K562 (cell line): ENCODE results near the gene GAL3ST3. TPM values are rescaled to one million over a fixed set of nuclear protein-coding genes. Genes with fewer than 3 reads are reported as not detected.

Source experiments
- ATAC-seq: fragments of 200-7000 bp; cut with Tn5 transposase; 3 replicates; pipeline ENCODE4 v1.9.1; 2020; ENCODE audit warnings: moderate library complexity
- BruUV-seq: library from RNA; stranded (reverse); fragments of 400-500 nt; replicated peaks from 2 replicates; lab custom pipeline; 2021; lab: Mats Ljungman, UMichigan
- CTCF ChIA-PET: fragments of 300-600 bp; formaldehyde crosslinking; extraction: SDS; loops from one replicate; lab custom pipeline; 2021; ENCODE audit warnings: low intra/inter-chr PET ratio; lab: Yijun Ruan, JAX
- POLR2A ChIA-PET: fragments of 300-600, 350-650 bp; sonication (Branson Sonifier 250); formaldehyde crosslinking; extraction: SDS; loops from one replicate; lab custom pipeline; 2021; ENCODE audit warnings: antibody characterized with exemption, inconsistent platforms; lab: Yijun Ruan, JAX
- DNase-seq, 4 experiments: peaks; one replicate each; pipeline versions ENCODE4 v3.0.0 to v3.0.0-alpha.2; 2011 to 2018; ENCODE audit warnings: low spot score in 3 of 4, mixed read lengths in 3 of 4; ENCODE audit errors: extremely low read depth in 1 of 4
- FAIRE-seq: peaks from 2 replicates; lab custom pipeline; 2011; peaks lifted over from hg19 to GRCh38; lab: Jason Lieb, UNC
- H2AFZ ChIP-seq: 2 replicates; pipeline ENCODE4 v1.6.0; 2011; ENCODE audit warnings: low read depth, low read length, control low read depth, inconsistent platforms
- H3K27ac ChIP-seq: fragments of 200-600 bp; 3 replicates; pipeline ENCODE4 v1.8.0; 2011; ENCODE audit warnings: low read depth, mild to moderate bottlenecking, control low read depth, inconsistent platforms, low read length, moderate library complexity, mixed read lengths; ENCODE audit errors: extremely low read depth
- H3K27me3 ChIP-seq, 2 experiments: fragments of 300-600 bp in 1 of 2; 2 replicates in 1 of 2; 3 replicates in 1 of 2; pipeline versions ENCODE4 v1.6.0 to v1.8.0; 2011; ENCODE audit warnings: inconsistent platforms in 2 of 2, low read length in 2 of 2, mild to moderate bottlenecking in 1 of 2, mixed read lengths in 1 of 2, moderate library complexity in 1 of 2; ENCODE audit not compliant: control insufficient read depth in 2 of 2, insufficient read depth in 2 of 2
- H3K36me3 ChIP-seq: fragments of 300-600 bp; 3 replicates; pipeline ENCODE4 v1.8.0; 2011; ENCODE audit warnings: mild to moderate bottlenecking, low read length, inconsistent platforms; ENCODE audit not compliant: control insufficient read depth, insufficient read depth
- H3K4me1 ChIP-seq, 2 experiments: fragments of 200-600 bp in 1 of 2; replicated peaks in 1 of 2; 2 replicates in 1 of 2; 3 replicates in 1 of 2; pipeline versions ENCODE4 v1.5.1 to v1.8.0; 2011; ENCODE audit warnings: inconsistent platforms in 2 of 2, low read length in 2 of 2, mild to moderate bottlenecking in 1 of 2, mixed read lengths in 1 of 2, moderate library complexity in 1 of 2; ENCODE audit not compliant: control insufficient read depth in 2 of 2, insufficient read depth in 2 of 2
- H3K4me2 ChIP-seq: 2 replicates; pipeline ENCODE4 v1.6.1; 2011; ENCODE audit warnings: low read length, control low read depth, inconsistent platforms, mixed read lengths; ENCODE audit not compliant: insufficient read depth
- H3K4me3 ChIP-seq: fragments of 200-600 bp; sonication (generic), shearing (Covaris generic); 2 replicates; pipeline ENCODE4 v1.5.1; 2016; ENCODE audit warnings: control low read depth, inconsistent platforms
- H3K79me2 ChIP-seq: fragments of 200-600 bp; 3 replicates; pipeline ENCODE4 v1.8.0; 2011; ENCODE audit warnings: low read length, inconsistent platforms; ENCODE audit not compliant: control insufficient read depth, insufficient read depth
- H3K9ac ChIP-seq, 2 experiments: 2 replicates each; pipeline versions ENCODE4 v1.6.0 to v1.6.1; 2011; ENCODE audit warnings: low read depth in 2 of 2, low read length in 2 of 2, control low read depth in 1 of 2, inconsistent platforms in 1 of 2, mild to moderate bottlenecking in 1 of 2, mixed read lengths in 1 of 2; ENCODE audit not compliant: insufficient read depth in 1 of 2
- H3K9me1 ChIP-seq: one replicate; pipeline ENCODE4 v1.6.0; 2011; ENCODE audit warnings: inconsistent platforms, mild to moderate bottlenecking, low read length, moderate library complexity; ENCODE audit not compliant: control insufficient read depth, insufficient read depth
- H3K9me3 ChIP-seq: replicated peaks from 2 replicates; pipeline ENCODE4 v1.5.1; 2011; ENCODE audit warnings: low read depth, low read length, inconsistent platforms; ENCODE audit not compliant: control insufficient read depth, insufficient read depth
- H4K20me1 ChIP-seq: replicated peaks from 2 replicates; pipeline ENCODE4 v1.6.1; 2011; ENCODE audit warnings: low read length, inconsistent platforms, mixed read lengths; ENCODE audit not compliant: control insufficient read depth, insufficient read depth
- HDAC2 ChIP-seq: fragments of 450-650 bp; IDR thresholded peaks from 2 replicates; pipeline ENCODE4 v1.6.1; 2016; ENCODE audit warnings: mild to moderate bottlenecking
- U2AF2 ChIP-seq: fragments of 200-400 bp; formaldehyde crosslinking; optimal IDR thresholded peaks from 2 replicates; pipeline ENCODE3; 2017; ENCODE audit warnings: low read depth, mild to moderate bottlenecking, low read length
- ZNF263 ChIP-seq: sonication (generic); formaldehyde crosslinking; IDR thresholded peaks from 2 replicates; pipeline ENCODE4 v1.8.0; 2022; ENCODE audit warnings: mild to moderate bottlenecking, missing genetic modification reagents, borderline replicate concordance
- WGBS: fragments of 100-300 bp; shearing (Covaris generic); methylation state at CpG from one replicate; pipeline ENCODE4 v1.1.6; 2016; ENCODE audit warnings: low coverage, mixed read lengths; ENCODE audit not compliant: insufficient coverage; ENCODE audit errors: missing lambda C conversion rate; 5-methylcytosine and 5-hydroxymethylcytosine counted together
- in situ Hi-C: fragments of 300-500 bp; cut with MboI; formaldehyde crosslinking; loops from 4 replicates; pipeline ENCODE4 v1.15.0; 2018; ENCODE audit warnings: inconsistent platforms, mixed read lengths
- intact Hi-C: fragments of 100-400 bp; cut with micrococcal nuclease; formaldehyde crosslinking; loops from 2 replicates; pipeline ENCODE4 v1.14.2; 2022
- polyA plus RNA-seq, 8 experiments: library from polyadenylated mRNA; depleted of rRNA in 4 of 8; stranded (reverse) in 5 of 8; unstranded in 3 of 8; fragments of >200 nt; fragmentation: Nextera tagmentation in 2 of 8; fragmentation: Illumina TruSeq in 1 of 8; extraction: Ambion mirVana in 2 of 8; extraction: Trizol in 1 of 8; gene quantifications; 2 replicates each; pipeline versions ENCODE4 v1.2.1 to v1.2.3, GENCODE V29; 2011 to 2014; ENCODE audit warnings: inconsistent platforms in 1 of 8, missing spikeins in 1 of 8
- total RNA-seq, 7 experiments: library from RNA; depleted of rRNA in 6 of 7; stranded (reverse); fragments of >200 nt in 6 of 7; fragmentation: Illumina TruSeq in 2 of 7; extraction: Trizol in 2 of 7; gene quantifications; 2 replicates each; pipeline versions ENCODE4 v1.2.1 to v1.2.3, GENCODE V29; 2011 to 2021; ENCODE audit warnings: low replicate concordance in 1 of 7

The GAL3ST3 gene
- total and polyA plus RNA-seq, 9 of the 15 experiments (the other 6 are each of a cell fraction or from before 2014, with no cell fraction given), result not detected

DNA sequence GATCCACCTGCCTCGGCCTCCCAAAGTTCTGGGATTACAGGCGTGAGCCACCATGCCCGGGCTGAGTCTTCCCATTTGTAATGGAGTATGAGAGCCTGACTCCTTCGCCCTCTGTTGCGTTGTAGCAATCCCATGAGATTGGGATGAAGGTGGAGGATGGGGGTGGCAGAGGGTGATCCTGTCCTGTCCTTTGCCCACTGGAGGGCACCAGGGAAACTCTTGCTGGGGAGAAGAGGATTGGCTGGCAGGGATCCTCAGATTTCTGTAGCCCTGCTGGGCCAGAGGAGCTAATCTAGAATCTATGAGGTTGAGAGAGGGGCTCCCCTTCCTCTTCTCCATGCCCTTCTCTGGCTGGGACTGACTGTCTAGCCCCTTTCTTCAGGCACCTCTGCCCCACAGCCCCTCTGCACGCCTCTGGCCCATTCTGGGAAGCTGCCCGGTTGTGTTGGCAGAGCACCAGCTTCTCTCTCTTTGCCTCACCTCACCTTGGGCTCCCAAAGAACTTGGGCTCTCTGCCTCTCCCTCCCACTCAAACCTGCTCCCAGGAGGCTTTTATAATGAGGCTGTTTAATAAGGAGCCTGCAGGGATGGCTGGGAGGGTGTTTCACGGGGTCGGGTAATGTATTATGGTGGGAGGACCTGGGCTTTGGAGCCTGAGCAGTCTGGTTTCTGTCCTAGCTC lies 13.2 kb downstream of the GAL3ST3 start:
- Histone ChIP-seq H3K4me3 (no peak overlapping the region), H4K20me1 (no peaks in the 10 kb centered on the region), H3K9ac (no peak overlapping the region), H3K9me1 (no peaks in the 10 kb centered on the region), H3K79me2 (no peaks in the 10 kb centered on the region), H3K9me3 (peaks cover 3% of the 10 kb centered on the region; the same call in 1 of the 2 replicates), H3K4me2 (no peak overlapping the region), H3K4me1 (no peaks in the 10 kb centered on the region), H2AFZ (no peak overlapping the region), H3K27ac (no peak overlapping the region), H3K36me3 (no peaks in the 10 kb centered on the region), H3K27me3 (peaks cover 2 to 9% of the 10 kb centered on the region in 2 experiments; a peak in 4 of 5 replicates)
- ATAC-seq (no peak), DNase-seq (no peak), FAIRE-seq (no peak)
- ChIA-PET POLR2A (interaction anchor here (0.5 to 0.7 kb wide), 3 partner anchors 8 to 118 kb away, joined by 3 read pairs; partner anchors contain the start of gene SF3B2), CTCF (no interaction called here)
- in situ Hi-C loops (no loop called here), intact Hi-C loops (no loop called here)
- no peak for TF ChIP-seq ZNF263 (CRISPR knock-in tag)
- no peak for TF ChIP-seq U2AF2
- TF ChIP-seq HDAC2, result no peak
- BruUV-seq, result no TSS peak
- WGBS, result 10% methylated on average over 9 of the region's 9 CpGs
